ENCODE data around the gene SMTN. TPM values are rescaled to one million over a fixed set of nuclear protein-coding genes. Genes with fewer than 3 reads are reported as not detected.
"Not testable (repeated sequence)": the region's sequence is repeated elsewhere in the genome, so short reads cannot be mapped to it uniquely, and the experiment has no call there.

SMTN gene
- total RNA-seq, 1 donor from 2014 or later = 278 TPM

DNA sequence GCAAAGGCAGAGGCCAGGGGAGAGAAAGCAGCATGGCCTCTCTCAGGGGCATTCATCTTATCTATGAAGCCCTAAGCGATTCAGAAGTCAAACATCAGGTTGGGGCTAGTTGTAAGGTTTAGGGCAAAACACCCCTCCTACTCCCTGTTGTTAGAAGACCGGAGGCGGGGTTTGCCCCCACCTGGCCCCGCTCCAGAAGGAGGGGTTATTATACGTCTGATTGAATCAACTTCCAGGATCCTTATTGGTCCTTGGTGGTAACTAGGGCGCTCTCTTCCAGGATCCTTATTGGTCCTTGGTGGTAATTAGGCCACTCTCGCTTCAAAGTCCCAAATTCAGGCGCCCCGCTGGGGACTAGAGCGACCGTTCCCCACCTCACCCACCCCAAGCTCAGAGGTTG, 12.1 kb upstream of the SMTN start:
- intact Hi-C loops (cut with micrococcal nuclease) = no loop called here
- no peak for DNase-seq
- ATAC-seq = no peak

DNA sequence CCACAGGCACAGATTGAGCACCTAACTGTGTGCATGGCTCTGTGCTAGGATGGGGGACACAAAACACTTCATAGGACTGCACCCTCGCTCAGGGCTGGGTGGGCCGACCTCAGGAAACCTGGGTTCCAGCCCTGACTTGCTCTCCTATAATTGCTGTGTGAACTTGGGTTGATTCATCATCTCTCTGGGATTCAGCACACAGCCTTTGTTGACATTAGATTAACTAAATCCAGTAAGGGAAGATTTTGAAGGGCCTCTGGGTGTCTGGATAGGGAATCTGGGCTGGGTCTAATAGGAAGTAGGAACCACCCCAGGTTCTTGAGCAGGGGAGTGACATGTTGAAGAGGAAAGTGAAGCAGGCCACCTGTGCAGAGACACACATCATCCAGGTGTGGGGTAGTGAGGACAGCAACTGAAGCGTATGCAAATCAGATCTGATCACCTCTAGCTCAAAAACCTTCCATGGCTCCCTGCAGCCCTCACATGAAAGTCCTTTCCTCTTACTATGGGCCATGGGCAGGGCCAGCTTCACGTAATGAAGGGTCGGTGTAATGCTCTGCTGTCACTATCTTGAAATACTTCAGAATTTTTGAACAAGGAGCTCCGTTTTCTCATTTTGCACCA, 11.3 kb upstream of the SMTN start:
- DNase-seq; ATAC-seq; intact Hi-C loops (cut with micrococcal nuclease): not testable (repeated sequence)

DNA sequence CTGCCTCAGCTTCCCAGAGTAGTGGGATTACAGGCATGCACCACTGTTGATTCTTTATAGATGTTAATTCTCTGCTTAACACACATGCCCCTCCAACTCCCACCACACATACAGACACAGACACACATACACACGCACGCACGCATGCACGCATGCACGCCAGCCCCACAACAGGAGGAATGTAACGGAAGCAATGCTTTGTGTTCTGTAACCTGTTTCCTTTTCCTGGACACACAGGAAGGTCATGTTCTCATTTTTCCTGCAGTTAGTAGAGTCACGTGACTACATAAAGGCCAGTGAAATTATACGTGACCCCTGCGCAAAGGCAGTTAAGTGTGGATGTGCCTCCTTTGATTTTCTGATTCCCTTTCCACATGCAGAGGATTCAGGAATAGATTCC, 8.0 kb upstream of the SMTN start:
- intact Hi-C loops (cut with micrococcal nuclease); ATAC-seq; DNase-seq: not testable (repeated sequence)

DNA sequence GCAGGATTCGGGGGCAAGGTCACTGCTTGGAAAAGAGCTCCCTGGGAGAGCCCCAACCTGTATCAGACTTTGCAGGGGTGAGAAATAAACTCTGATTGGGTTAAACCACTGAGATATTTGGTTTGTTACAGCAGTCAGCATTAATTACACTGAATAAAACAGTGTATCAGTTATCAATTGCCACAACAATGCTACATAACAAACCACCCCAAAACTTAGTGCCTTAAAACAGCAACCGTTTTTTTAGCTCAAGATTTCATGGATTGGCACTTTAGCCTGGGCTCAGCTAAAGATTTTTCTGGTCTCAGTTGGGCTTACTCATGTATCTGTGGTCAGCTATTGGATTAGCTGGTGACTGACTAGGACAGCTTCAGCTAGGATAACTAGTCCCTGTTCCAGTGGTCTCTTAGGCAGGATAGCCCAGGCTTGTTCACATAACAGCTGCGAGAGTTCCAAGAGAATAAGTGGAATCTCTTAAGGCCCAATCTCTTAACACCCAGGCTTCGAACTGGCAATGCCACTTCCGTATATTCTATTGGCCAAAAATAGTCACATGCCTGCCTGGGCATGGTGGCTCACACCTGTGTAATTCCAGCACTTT, 7.5 kb upstream of the SMTN start:
- intact Hi-C loops (cut with micrococcal nuclease); DNase-seq; ATAC-seq: not testable (repeated sequence)

DNA sequence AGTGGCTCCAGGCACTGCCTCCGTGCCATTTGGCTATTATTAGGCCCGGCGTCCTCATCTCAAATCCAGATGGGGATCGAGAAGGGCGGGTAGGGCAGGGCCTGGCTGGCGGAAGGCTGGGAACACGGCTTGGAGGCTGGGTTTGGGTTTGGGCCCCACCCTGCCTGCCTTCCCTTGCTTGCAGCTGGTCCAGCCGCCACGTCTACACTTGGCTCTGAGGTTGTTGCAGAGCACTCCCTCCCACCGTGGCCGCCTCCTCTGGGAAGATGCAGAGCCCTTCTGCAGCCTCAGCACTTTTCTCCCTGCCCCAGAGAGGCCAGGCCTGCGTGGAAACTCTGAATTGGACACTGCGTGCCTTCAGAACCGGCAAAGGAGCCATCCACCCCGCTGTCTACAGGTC, 5.2 kb upstream of the SMTN start:
- intact Hi-C loops (cut with micrococcal nuclease) = no loop called here
- peak; percentile 94 for DNase-seq
- ATAC-seq = peak; percentile 91

DNA sequence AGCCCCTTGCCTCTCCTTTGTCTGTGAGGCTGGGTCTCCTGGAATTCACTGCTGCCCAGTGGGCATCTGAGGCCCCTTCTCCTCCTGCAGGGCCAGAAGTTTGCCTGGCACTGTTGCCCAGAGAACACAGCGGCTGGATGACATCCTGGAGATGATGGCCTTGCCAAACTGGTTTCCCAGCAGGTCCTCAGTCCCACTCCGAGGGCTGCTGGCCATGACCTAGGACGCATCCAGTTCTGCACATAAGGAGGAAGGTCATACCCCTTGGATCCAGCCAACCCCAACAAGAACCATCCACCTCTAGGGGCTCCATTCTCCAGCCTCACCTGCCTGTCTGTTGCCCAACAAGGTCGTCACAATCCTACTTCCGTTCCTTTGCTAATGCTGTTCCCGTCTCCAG, 3.4 kb upstream of the SMTN start:
- DNase-seq (no peak), ATAC-seq (no peak)
- intact Hi-C loops (cut with micrococcal nuclease) = no loop called here

DNA sequence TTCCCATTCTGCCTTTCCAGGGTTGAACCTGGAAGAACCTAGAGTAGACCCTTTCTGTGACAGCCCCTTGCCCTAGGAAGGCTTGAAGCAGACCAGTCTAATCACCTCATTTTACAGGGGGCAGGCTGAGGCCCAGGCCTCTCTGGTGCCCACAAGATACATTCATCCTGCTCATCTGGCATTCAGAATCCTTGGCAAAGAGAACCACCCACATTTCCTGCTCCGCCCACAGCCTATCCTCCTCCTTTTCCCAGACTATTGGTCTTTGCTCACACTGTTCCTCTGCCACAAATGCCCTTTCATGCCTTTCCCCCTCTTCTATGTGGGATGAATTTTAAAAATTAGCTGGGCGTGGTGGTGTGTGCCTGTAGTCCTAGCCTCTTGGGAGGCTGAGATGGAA, 2.7 kb upstream of the SMTN start:
- ATAC-seq; DNase-seq; intact Hi-C loops (cut with micrococcal nuclease): not testable (repeated sequence)

DNA sequence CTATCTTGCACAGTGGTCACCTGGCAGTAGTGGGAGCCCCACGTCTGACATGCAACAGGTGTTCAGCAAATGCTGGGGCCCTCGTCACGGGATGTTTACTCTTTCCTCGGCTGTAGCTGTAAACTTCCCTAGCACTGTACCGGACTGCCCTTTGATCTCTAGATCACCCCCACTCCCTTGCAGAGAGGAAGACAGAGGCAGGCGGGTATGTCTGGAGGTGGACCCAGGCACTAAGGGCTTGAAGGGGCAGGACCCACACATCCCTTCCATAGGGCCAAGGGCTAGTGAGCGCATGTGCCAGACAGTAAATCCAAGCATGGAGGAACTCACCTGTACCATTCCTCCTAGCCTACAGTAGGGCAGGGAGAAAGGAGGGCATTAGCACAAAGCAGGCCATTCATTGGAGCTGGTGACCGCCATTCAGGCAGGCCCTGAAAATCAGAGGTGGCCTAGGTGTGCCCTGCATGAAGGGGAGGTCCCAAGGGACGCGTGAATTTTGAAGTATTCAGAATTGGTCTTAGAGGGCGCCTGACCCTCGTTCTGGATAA, 1.9 kb upstream of the SMTN start:
- intact Hi-C loops (cut with micrococcal nuclease) = no loop called here
- no peak for DNase-seq
- ATAC-seq = no peak

DNA sequence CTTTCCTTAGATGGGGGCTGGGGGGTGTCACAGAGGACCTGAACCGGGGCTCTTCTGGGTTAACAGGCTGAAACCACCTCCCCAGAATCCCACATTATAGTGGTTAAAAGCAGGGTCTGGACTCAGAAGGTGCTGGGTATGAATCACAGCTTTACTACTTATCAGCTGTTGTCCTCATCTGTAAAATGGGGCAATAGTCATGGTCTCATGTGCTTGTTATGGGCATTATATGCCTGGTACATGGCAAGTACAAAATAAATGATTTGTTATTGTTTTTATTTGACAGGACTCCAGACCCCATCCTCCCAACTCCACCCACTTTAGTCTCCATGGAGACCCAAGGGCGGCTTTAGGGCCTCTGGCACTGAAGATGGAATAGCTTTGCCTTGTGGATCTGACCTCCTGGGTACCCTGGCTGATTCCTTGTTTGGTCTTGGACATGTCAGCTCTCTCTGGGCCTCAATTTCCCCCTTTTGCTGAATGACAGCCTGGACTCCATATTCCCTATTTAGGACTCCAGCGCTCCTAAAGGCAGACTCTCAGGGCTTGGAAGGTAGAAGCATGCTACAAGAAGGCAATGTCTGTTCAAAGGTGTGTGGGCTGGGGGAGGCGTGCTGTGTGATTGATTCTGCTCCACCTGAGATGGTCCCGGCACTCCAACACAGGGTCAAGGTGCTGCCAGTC, 812 bp upstream of the SMTN start:
- ATAC-seq (no peak), DNase-seq (no peak)
- intact Hi-C loops (cut with micrococcal nuclease) = loop anchor here (5.0 kb wide), 1 partner anchor 133 kb away; no protein-coding TSS in a partner anchor

DNA sequence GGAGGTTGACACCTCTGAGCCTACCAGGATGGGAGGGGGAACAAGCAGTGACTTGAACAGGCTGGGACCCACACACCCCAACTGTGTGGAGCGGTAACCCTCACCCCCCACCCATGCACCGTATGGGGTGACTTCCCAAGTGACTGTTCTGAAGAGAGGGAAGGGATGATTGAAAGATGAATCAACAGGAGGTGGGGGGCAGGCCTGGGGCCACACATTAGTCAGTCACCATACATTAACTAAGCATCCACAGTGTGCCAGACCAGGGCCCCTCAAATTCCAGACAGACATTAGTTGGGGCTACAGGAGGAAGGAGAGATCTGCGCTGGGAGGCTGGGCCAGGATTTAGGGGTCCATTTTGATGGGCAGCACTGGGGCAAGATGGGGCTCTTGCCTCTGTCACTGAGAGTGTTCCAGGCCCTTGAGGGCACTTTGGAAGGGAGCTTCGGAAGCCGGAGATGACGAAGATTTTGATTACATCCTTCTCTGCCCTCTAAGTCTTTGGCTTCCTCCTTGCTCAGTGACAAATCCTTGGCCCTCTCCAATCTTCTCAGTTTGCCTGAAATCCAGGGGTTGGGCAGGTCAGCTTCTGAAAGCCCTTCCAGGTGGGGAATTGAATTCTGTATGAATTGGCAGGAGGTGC, 966 bp downstream of the SMTN start:
- DNase-seq (no peak), ATAC-seq (no peak)
- intact Hi-C loops (cut with micrococcal nuclease) = loop anchor here (5.0 kb wide), 1 partner anchor 135 kb away; no protein-coding TSS in a partner anchor

DNA sequence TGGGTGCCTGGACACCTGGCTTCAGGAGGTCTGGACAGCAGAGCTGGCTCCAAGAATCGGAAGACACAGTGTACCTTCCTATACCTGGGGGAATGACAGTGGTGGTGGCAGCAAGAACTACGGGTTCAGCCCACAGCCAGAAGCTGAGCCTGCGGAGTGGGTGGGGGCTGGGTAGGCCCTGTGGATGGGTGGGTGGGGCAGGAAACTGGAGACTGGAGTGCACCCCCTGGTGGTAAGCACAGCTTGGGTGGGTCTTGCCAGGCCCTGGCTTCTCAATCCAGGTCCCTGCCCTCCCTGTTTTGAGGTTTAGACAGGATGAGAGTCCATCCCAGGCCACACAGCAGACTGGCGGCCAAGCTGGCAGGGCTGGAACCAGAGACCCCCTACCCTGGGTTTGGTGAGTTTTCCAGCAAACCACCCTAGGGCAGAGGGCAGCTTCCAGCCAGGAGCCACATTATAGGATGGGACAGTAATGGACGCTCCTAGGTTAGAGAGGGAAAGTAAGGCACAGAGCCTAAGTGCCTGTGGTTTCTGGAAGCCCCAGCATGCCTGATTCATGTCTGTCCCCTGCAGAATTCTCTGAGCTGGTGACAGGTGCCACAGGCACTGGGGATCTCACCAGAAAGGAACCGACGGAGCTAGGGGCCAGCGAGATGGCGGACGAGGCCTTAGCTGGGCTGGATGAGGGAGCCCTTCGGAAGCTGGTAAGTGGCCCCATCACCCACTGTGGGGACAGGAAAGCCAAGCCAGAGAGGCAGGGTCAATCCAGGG, 1.7 kb downstream of the SMTN start:
- ATAC-seq (peak; percentile 14), DNase-seq (peak; percentile 82)
- intact Hi-C loops (cut with micrococcal nuclease) = loop anchor here (5.0 kb wide), 1 partner anchor 135 kb away; no protein-coding TSS in a partner anchor

DNA sequence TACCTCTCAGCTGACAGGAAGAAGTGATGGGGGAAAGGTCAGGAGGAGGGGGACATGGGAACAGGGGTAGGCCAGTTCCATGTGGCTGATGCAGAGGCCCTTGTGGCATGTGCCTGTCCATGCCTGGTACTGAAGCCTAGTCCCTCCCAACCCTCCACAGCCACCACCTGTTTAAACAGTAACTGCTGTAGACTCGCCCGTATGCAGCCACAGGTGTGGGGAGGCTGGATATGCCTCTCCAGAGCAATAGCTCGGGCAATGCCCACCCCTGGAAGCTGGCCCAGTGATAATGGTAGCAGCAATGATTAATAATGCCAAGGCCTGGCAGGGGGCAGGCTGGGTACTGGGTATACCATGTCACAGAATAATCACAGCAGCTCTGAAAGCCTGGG, 2.3 kb downstream of the SMTN start:
- no peak for ATAC-seq
- DNase-seq = no peak
- intact Hi-C loops (cut with micrococcal nuclease) = loop anchor here (5.0 kb wide), 1 partner anchor 136 kb away; no protein-coding TSS in a partner anchor

DNA sequence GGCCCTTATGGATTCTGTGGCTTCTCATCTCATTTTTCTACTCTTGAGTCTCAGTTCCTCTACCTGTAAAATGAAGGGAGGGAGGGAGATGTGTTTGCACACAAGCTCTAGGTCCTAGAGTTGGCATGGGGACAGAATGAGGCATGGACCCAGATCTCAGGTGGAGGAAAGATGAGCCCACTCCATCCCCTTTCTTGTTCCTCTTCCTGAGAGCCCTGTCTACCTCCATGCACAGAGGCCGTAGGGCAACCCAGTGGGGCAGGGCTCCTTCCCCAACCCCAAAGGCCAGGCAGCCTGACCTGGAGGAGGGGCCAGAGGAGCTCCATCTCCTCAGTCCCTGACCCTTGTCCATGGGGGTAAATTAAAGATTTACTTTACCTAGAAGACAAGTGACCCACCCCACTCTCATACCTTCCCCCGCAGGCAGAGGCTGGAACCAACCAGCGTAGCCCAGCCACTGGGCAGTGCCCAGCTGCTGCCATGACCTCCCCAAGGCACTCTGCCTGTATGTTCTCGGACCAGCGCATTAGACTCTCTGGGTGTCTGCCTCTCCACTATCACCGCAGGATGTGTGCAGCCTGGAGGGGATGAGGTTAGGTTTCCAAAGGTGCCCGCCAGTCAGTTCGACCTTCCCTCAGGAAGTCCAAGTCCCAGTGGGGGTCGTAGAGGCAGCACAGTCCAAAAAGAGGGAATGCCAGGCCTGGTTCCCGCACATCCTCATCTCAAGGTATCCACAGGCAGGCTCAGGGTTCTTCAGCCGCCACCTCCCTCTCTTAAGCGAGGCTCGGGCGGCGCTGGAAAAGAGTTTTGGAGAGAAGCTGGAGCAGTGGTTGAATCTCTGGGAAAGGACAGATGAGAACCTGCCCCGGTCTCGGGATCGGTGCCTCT, 3.0 kb downstream of the SMTN start:
- intact Hi-C loops (cut with micrococcal nuclease) = loop anchor here (5.0 kb wide), 1 partner anchor 137 kb away; no protein-coding TSS in a partner anchor
- ATAC-seq (no peak), DNase-seq (no peak)

DNA sequence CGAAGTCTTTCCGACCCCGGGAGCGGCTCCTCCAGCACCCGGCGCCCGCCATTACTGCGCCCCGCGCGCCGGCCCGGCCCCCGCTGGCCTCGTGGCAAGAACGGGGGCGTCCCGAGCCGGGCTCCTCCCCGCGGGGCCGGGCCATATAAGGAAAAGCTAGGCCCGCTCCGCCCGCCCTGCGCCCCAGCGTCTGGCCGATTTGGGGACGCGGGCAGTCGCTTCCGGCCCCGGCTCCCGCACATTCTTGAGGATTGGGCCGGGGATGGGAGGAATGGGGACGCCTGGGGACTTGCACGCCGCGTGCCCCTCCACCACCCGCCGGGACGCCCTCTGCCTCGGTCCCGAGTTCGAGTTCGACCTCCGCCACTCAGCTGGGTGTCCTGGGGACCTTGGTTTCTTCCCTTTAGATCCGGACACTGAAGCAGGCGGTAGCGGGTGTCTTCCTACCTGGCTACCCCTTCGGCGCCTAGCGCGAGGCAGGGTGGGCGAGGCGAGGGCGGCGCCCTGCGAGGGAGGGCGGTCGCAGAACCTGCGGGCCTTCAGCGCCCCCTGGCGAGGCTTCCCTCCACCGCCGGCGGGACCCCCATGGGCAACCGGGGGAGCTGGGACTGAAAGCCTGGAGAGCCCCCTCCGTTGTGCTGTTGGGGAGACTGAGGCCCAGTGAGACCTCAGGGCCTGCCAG, 3.8 kb downstream of the SMTN start:
- intact Hi-C loops (cut with micrococcal nuclease) = loop anchor here (5.0 kb wide), 1 partner anchor 138 kb away; no protein-coding TSS in a partner anchor
- peak; percentile 80 for ATAC-seq
- peak; percentile 95 for DNase-seq

DNA sequence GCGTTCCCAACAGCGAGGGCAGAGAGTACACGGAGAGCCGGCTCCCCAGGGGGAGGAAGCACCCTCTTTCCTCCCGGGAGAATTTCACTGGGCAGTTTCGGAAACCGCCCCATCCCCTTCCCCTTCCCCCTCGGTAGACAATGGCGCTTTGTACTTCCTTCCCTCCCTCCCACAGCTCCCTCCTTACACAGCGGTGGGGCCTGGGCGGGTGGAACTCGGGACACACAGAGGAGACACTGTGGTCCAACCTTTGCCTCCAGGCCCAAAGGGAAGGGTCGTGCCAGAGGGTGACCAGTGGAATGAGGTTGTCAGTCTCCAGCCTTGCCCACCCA, 4.3 kb downstream of the SMTN start:
- DNase-seq = peak; percentile 62
- ATAC-seq = peak; percentile 4
- intact Hi-C loops (cut with micrococcal nuclease) = no loop called here

DNA sequence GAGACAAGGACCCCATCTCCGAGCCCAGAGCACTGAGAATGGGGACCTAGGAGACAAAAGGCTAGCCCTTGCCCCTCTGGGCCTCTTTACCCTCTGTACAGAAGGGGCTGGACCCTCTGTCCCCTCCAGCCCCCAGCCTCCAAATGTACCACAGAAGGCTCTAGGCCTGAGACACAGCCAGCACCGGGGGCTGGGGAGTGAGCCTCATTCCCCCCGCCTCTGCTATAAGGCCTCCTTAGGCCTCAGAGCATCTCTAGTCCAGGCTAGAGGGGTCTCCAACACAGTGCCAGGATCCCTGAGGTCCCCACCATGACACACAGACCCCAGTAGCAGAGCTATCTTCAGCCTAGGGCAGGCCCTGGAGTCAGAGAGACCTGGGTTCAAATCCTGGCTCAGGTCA, 4.8 kb downstream of the SMTN start:
- ATAC-seq (no peak), DNase-seq (no peak)
- intact Hi-C loops (cut with micrococcal nuclease) = no loop called here

DNA sequence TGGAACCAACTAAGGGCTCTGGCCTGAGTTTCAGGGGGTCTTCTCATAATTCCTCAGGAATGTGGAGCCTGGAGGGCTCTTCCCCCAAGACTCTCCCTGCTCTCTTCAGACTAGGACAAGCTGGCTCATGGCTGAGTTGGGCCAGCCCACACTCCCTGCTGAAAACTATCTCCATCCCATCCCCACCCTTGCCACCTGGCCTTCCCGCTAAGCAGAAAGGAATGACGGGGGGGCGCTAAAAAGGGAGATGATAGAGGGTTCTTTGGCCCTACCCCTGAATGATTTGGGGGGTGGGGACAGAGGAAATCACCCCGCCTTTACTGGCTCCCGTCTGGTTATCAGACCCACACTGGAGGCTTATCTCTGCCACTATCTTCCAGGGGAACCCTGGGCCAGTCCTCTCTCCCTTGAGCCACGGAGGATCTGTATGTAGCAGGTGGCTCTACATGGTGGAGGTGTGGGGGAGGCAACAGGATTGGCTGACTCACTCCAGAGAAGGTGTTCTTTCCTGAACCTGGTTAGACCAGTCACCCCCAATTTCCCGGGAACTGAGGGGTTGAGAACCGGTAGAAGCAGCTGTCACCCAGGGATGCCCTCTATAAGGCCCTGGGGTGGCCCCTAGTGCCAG, 5.7 kb downstream of the SMTN start:
- no peak for ATAC-seq
- DNase-seq = no peak
- intact Hi-C loops (cut with micrococcal nuclease) = no loop called here

All from left ventricle myocardium superior (tissue), 1 donor.